ENCODE results near the gene GRIK1.

The GRIK1 gene

GRCh38 chr21:29523646-29524045 lies 416.1 kb downstream of the GRIK1 start:
- Histone ChIP-seq H3K4me1 (no peaks in the 10 kb centered on the region), H3K36me3 (replicated peaks) (no peaks in the 10 kb centered on the region), H3K9me3 (no peaks in the 10 kb centered on the region), H3K27me3 (ENCODE audit: low read depth) (no peaks in the 10 kb centered on the region), H3K4me3 (no peak overlapping the region)
- in situ Hi-C loops (cut with MboI; ENCODE audit: low sequenced_read_pairs), result no loop called here
- no peak for DNase-seq (ENCODE audit: low spot score in 2 of 2)

GRCh38 chr21:29521872-29522271 lies 417.9 kb downstream of the GRIK1 start:
- Histone ChIP-seq H3K4me3 (no peak overlapping the region), H3K9me3 (no peaks in the 10 kb centered on the region), H3K4me1 (no peaks in the 10 kb centered on the region), H3K36me3 (replicated peaks) (no peaks in the 10 kb centered on the region), H3K27me3 (ENCODE audit: low read depth) (no peaks in the 10 kb centered on the region)
- in situ Hi-C loops (cut with MboI; ENCODE audit: low sequenced_read_pairs), result no loop called here
- DNase-seq (ENCODE audit: low spot score in 2 of 2), result no peak

GRCh38 chr21:29520171-29520570 lies 419.6 kb downstream of the GRIK1 start:
- H3K9me3 ChIP-seq, result no peaks in the 10 kb centered on the region
- in situ Hi-C loops (cut with MboI; ENCODE audit: low sequenced_read_pairs), result no loop called here
- DNase-seq (ENCODE audit: low spot score in 2 of 2), result no peak
- H3K4me3 ChIP-seq, result no peak overlapping the region
- H3K36me3 ChIP-seq (replicated peaks), result no peaks in the 10 kb centered on the region
- H3K27me3 ChIP-seq (ENCODE audit: low read depth), result no peaks in the 10 kb centered on the region
- no peaks in the 10 kb centered on the region for H3K4me1 ChIP-seq

- Histone ChIP-seq H3K4me1 (no peaks in the 10 kb centered on the region), H3K9me3 (0 out of 2 replicates have a peak, but pooled peaks cover 2% of the 10 kb centered on the region), H3K36me3 (replicated peaks) (no peaks in the 10 kb centered on the region), H3K27me3 (ENCODE audit: low read depth) (no peaks in the 10 kb centered on the region), H3K4me3 (no peak overlapping the region)
- in situ Hi-C loops (cut with MboI; ENCODE audit: low sequenced_read_pairs), result no loop called here
- no peak for DNase-seq (ENCODE audit: low spot score in 2 of 2)
Observed at GRCh38 chr21:29514652-29515247, 425.0 kb downstream of the GRIK1 start.

- no peaks in the 10 kb centered on the region for H3K27me3 ChIP-seq (ENCODE audit: low read depth)
- DNase-seq (ENCODE audit: low spot score in 2 of 2), result no peak
- H3K4me1 ChIP-seq, result no peaks in the 10 kb centered on the region
- no peak overlapping the region for H3K4me3 ChIP-seq
- in situ Hi-C loops (cut with MboI; ENCODE audit: low sequenced_read_pairs), result no loop called here
- H3K9me3 ChIP-seq, result 0 out of 2 replicates have a peak, but pooled peaks cover 2% of the 10 kb centered on the region
- H3K36me3 ChIP-seq (replicated peaks), result no peaks in the 10 kb centered on the region
Observed at GRCh38 chr21:29513535-29513934, 426.3 kb downstream of the GRIK1 start.

- in situ Hi-C loops (cut with MboI; ENCODE audit: low sequenced_read_pairs), result no loop called here
Observed at GRCh38 chr21:29511096-29511495, 428.7 kb downstream of the GRIK1 start.

GRCh38 chr21:29509121-29509520 lies 430.7 kb downstream of the GRIK1 start:
- Histone ChIP-seq H3K4me3 (no peak overlapping the region), H3K36me3 (replicated peaks) (no peaks in the 10 kb centered on the region), H3K4me1 (no peaks in the 10 kb centered on the region), H3K9me3 (no peaks in the 10 kb centered on the region), H3K27me3 (ENCODE audit: low read depth) (no peaks in the 10 kb centered on the region)
- DNase-seq (ENCODE audit: low spot score in 2 of 2), result no peak
- in situ Hi-C loops (cut with MboI; ENCODE audit: low sequenced_read_pairs), result no loop called here

More at GRCh38 chr21:29511096-29511495, 428.7 kb downstream of the GRIK1 start:
- no peaks in the 10 kb centered on the region for H3K4me1 ChIP-seq
- 0 out of 2 replicates have a peak, but pooled peaks cover 2% of the 10 kb centered on the region for H3K9me3 ChIP-seq
- no peaks in the 10 kb centered on the region for H3K36me3 ChIP-seq (replicated peaks)
- no peaks in the 10 kb centered on the region for H3K27me3 ChIP-seq (ENCODE audit: low read depth)
- DNase-seq (ENCODE audit: low spot score in 2 of 2), result no peak
- H3K4me3 ChIP-seq, result no peak overlapping the region

GRCh38 chr21:29508301-29508700 lies 431.5 kb downstream of the GRIK1 start:
- Histone ChIP-seq H3K4me1 (no peaks in the 10 kb centered on the region), H3K9me3 (no peaks in the 10 kb centered on the region), H3K4me3 (no peak overlapping the region), H3K27me3 (ENCODE audit: low read depth) (no peaks in the 10 kb centered on the region), H3K36me3 (replicated peaks) (no peaks in the 10 kb centered on the region)
- in situ Hi-C loops (cut with MboI; ENCODE audit: low sequenced_read_pairs), result no loop called here
- DNase-seq (ENCODE audit: low spot score in 2 of 2), result no peak

GRCh38 chr21:29506947-29507346 lies 432.8 kb downstream of the GRIK1 start:
- H3K36me3 ChIP-seq (replicated peaks), result no peaks in the 10 kb centered on the region
- H3K4me1 ChIP-seq, result no peaks in the 10 kb centered on the region

GRCh38 chr21:29506214-29506613 lies 433.6 kb downstream of the GRIK1 start:
- H3K9me3 ChIP-seq, result no peaks in the 10 kb centered on the region
- H3K4me3 ChIP-seq, result no peak overlapping the region
- DNase-seq (ENCODE audit: low spot score in 2 of 2), result no peak
- in situ Hi-C loops (cut with MboI; ENCODE audit: low sequenced_read_pairs), result no loop called here
- H3K4me1 ChIP-seq, result no peaks in the 10 kb centered on the region
- H3K36me3 ChIP-seq (replicated peaks), result no peaks in the 10 kb centered on the region
- H3K27me3 ChIP-seq (ENCODE audit: low read depth), result no peaks in the 10 kb centered on the region

More at GRCh38 chr21:29506947-29507346, 432.8 kb downstream of the GRIK1 start:
- Histone ChIP-seq H3K27me3 (ENCODE audit: low read depth) (no peaks in the 10 kb centered on the region), H3K9me3 (no peaks in the 10 kb centered on the region), H3K4me3 (no peak overlapping the region)
- in situ Hi-C loops (cut with MboI; ENCODE audit: low sequenced_read_pairs), result no loop called here
- DNase-seq (ENCODE audit: low spot score in 2 of 2), result no peak

GRCh38 chr21:29504751-29505321 lies 435.0 kb downstream of the GRIK1 start:
- in situ Hi-C loops (cut with MboI; ENCODE audit: low sequenced_read_pairs), result no loop called here
- DNase-seq (ENCODE audit: low spot score in 2 of 2), result no peak
- Histone ChIP-seq H3K4me1 (no peaks in the 10 kb centered on the region), H3K4me3 (no peak overlapping the region), H3K9me3 (no peaks in the 10 kb centered on the region), H3K27me3 (ENCODE audit: low read depth) (no peaks in the 10 kb centered on the region), H3K36me3 (replicated peaks) (no peaks in the 10 kb centered on the region)

GRCh38 chr21:29501451-29501850 lies 438.3 kb downstream of the GRIK1 start:
- H3K27me3 ChIP-seq (ENCODE audit: low read depth), result no peaks in the 10 kb centered on the region
- no peaks in the 10 kb centered on the region for H3K36me3 ChIP-seq (replicated peaks)
- H3K4me1 ChIP-seq, result no peaks in the 10 kb centered on the region
- H3K9me3 ChIP-seq, result no peaks in the 10 kb centered on the region
- no peak overlapping the region for H3K4me3 ChIP-seq
- in situ Hi-C loops (cut with MboI; ENCODE audit: low sequenced_read_pairs), result no loop called here
- DNase-seq (ENCODE audit: low spot score in 2 of 2), result no peak

- DNase-seq (ENCODE audit: low spot score in 2 of 2), result peak; percentile 54 to 63
- Histone ChIP-seq H3K4me3 (no peak overlapping the region), H3K36me3 (replicated peaks) (no peaks in the 10 kb centered on the region), H3K4me1 (no peaks in the 10 kb centered on the region), H3K27me3 (ENCODE audit: low read depth) (no peaks in the 10 kb centered on the region), H3K9me3 (no peaks in the 10 kb centered on the region)
- in situ Hi-C loops (cut with MboI; ENCODE audit: low sequenced_read_pairs), result no loop called here
Observed at GRCh38 chr21:29499734-29500343, 440.0 kb downstream of the GRIK1 start.

GRCh38 chr21:29499229-29499628 lies 440.6 kb downstream of the GRIK1 start:
- in situ Hi-C loops (cut with MboI; ENCODE audit: low sequenced_read_pairs), result no loop called here
- Histone ChIP-seq H3K4me3 (no peak overlapping the region), H3K4me1 (no peaks in the 10 kb centered on the region), H3K9me3 (no peaks in the 10 kb centered on the region), H3K36me3 (replicated peaks) (no peaks in the 10 kb centered on the region), H3K27me3 (ENCODE audit: low read depth) (no peaks in the 10 kb centered on the region)
- DNase-seq (ENCODE audit: low spot score in 2 of 2), result no peak
